ENCODE data around the gene TMEM242. TPM values are rescaled to one million over a fixed set of nuclear protein-coding genes. Genes with fewer than 3 reads are reported as not detected.

TMEM242 gene
- total RNA-seq, 4 donors from 2014 or later: 3.5 to 13.6 (median 5.2) TPM

GRCh38 chr6:157300006-157300405 lies 23.3 kb downstream of the TMEM242 start:
- ATAC-seq (ENCODE audit: low FRiP score) (no peak), DNase-seq (ENCODE audit: low spot score) (no peak)
- no peak for TF ChIP-seq CTCF (IDR thresholded peaks at IDR 0.05)

GRCh38 chr6:157298216-157298724 lies 25.0 kb downstream of the TMEM242 start:
- no peak for TF ChIP-seq CTCF (IDR thresholded peaks at IDR 0.05)
- DNase-seq (ENCODE audit: low spot score): no peak
- ATAC-seq (ENCODE audit: low FRiP score): no peak

- TF ChIP-seq CTCF (IDR thresholded peaks at IDR 0.05): no peak
- ATAC-seq (ENCODE audit: low FRiP score): no peak
- DNase-seq (ENCODE audit: low spot score): no peak
Measured at GRCh38 chr6:157294654-157295053, 28.7 kb downstream of the TMEM242 start.

GRCh38 chr6:157293780-157294179 lies 29.5 kb downstream of the TMEM242 start:
- ATAC-seq (ENCODE audit: low FRiP score) (no peak), DNase-seq (ENCODE audit: low spot score) (no peak)
- no peak for TF ChIP-seq CTCF (IDR thresholded peaks at IDR 0.05)

- ATAC-seq (ENCODE audit: low FRiP score) (no peak), DNase-seq (ENCODE audit: low spot score) (no peak)
- no peak for TF ChIP-seq CTCF (IDR thresholded peaks at IDR 0.05)
Measured at GRCh38 chr6:157292202-157292601, 31.1 kb downstream of the TMEM242 start.

GRCh38 chr6:157291356-157291755 lies 32.0 kb downstream of the TMEM242 start:
- ATAC-seq (ENCODE audit: low FRiP score) (no peak), DNase-seq (ENCODE audit: low spot score) (no peak)
- no peak for TF ChIP-seq CTCF (IDR thresholded peaks at IDR 0.05)

GRCh38 chr6:157290797-157291196 lies 32.5 kb downstream of the TMEM242 start:
- TF ChIP-seq CTCF (IDR thresholded peaks at IDR 0.05): no peak
- ATAC-seq (ENCODE audit: low FRiP score): no peak
- no peak for DNase-seq (ENCODE audit: low spot score)

All from omental fat pad (tissue), 4 donors.